Measurements from ENCODE around the gene C1orf159.

DNA sequence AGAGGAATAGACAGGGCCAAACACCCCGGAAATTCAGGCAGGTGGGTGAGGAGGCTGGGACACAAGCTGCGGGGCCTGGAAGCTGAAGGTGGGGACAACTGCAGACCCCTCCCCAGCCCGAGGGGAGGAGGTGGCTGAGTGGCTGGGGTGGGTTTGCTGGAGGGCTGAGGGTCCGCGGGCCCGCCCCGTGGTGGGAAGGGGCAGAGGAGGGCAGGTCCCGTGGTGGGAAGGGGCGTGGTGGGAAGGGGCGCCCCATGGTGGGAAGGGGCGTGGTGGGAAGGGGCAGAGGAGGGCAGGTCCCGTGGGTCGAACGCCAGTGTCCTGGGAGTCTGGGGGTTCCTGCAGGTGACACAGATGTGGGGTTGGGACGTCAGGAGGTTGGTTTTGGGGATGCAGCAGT, 33.5 kb upstream of the C1orf159 start:
- TF ChIP-seq TEAD4 (IDR thresholded peaks at IDR 0.05): no peak
- no peak for TF ChIP-seq RAD21 (IDR thresholded peaks at IDR 0.05; ENCODE audit: low read depth)
- TF ChIP-seq CREB1 (IDR thresholded peaks at IDR 0.05; ENCODE audit: low read depth): no peak
- TF ChIP-seq, protein P1, sequence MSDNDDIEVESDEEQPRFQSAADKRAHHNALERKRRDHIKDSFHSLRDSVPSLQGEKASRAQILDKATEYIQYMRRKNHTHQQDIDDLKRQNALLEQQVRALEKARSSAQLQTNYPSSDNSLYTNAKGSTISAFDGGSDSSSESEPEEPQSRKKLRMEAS (IDR thresholded peaks at IDR 0.05): no peak
- no peak for TF ChIP-seq EP300 (IDR thresholded peaks at IDR 0.05; ENCODE audit: borderline replicate concordance)
- TF ChIP-seq CEBPB (IDR thresholded peaks at IDR 0.05): no peak
- TF ChIP-seq TAF1 (IDR thresholded peaks at IDR 0.05; ENCODE audit: low read depth): no peak

Data from Ishikawa (cell line).